Stimulated activated CD8-positive, alpha-beta memory T cell treated with anti-CD3 and anti-CD28 coated beads, Interleukin-4, amount 100 ng/mL, for 4 hours (primary cell): ENCODE results near the gene CFAP97.
A peak's percentile ranks its signal among the peaks of the same experiment; 100 is the strongest.
"Not testable (repeated sequence)": the region's sequence is repeated elsewhere in the genome, so short reads cannot be mapped to it uniquely, and the experiment has no call there.

Experiments
- DNase-seq, 2 donors: peaks; one replicate each; pipeline ENCODE4 v3.0.0-alpha.2; 2020; ENCODE audit warnings: low read depth in 2 of 2, low spot score in 1 of 2

Gene CFAP97

GRCh38 chr4:185201977-185202962 is 1.5 kb downstream of the CFAP97 start:
- no peak for DNase-seq

GRCh38 chr4:185198189-185198588 is 5.6 kb downstream of the CFAP97 start:
- not testable (repeated sequence) for DNase-seq

- no peak for DNase-seq
These were observed 7.4 kb downstream of the CFAP97 start for GRCh38 chr4:185196437-185196836.

- DNase-seq: no peak
These were observed 8.6 kb downstream of the CFAP97 start for GRCh38 chr4:185194924-185195888.

- DNase-seq: no peak
These were observed 11.7 kb downstream of the CFAP97 start for GRCh38 chr4:185192059-185192458.

- no peak for DNase-seq
These were observed 13.4 kb downstream of the CFAP97 start for GRCh38 chr4:185190306-185190856.

- DNase-seq: no peak
These were observed 14.0 kb downstream of the CFAP97 start for GRCh38 chr4:185189606-185190305.

GRCh38 chr4:185186769-185187168 is 17.0 kb downstream of the CFAP97 start:
- no peak for DNase-seq

- peak; percentile 37 to 66 for DNase-seq
These were observed 20.0 kb downstream of the CFAP97 start for GRCh38 chr4:185183622-185184281.

GRCh38 chr4:185182239-185182638 is 21.6 kb downstream of the CFAP97 start:
- no peak for DNase-seq

- no peak for DNase-seq
These were observed 24.3 kb downstream of the CFAP97 start for GRCh38 chr4:185179488-185179887.

GRCh38 chr4:185171373-185172071 is 32.3 kb downstream of the CFAP97 start:
- no peak for DNase-seq

- DNase-seq: no peak
These were observed 36.6 kb downstream of the CFAP97 start for GRCh38 chr4:185167234-185167633.

GRCh38 chr4:185165605-185166063 is 38.2 kb downstream of the CFAP97 start:
- no peak for DNase-seq

GRCh38 chr4:185151296-185151695 is 52.5 kb downstream of the CFAP97 start:
- no peak for DNase-seq

GRCh38 chr4:185149392-185149791 is 54.4 kb downstream of the CFAP97 start:
- no peak for DNase-seq

GRCh38 chr4:185145572-185145971 is 58.2 kb downstream of the CFAP97 start:
- DNase-seq: no peak

- no peak for DNase-seq
These were observed 59.1 kb downstream of the CFAP97 start for GRCh38 chr4:185144601-185145240.

- peak in 1 of 2 donors; percentile 4 for DNase-seq
These were observed 60.2 kb downstream of the CFAP97 start for GRCh38 chr4:185143601-185143969.
